ENCODE measurements around the gene FAM240B.

Gene FAM240B

GRCh38 chr9:38662763-38663593 is 57.0 kb downstream of the FAM240B start:
- DNase-seq, result no peak

- no peak for DNase-seq
These were observed 60.4 kb downstream of the FAM240B start for GRCh38 chr9:38659538-38659937.

DNA sequence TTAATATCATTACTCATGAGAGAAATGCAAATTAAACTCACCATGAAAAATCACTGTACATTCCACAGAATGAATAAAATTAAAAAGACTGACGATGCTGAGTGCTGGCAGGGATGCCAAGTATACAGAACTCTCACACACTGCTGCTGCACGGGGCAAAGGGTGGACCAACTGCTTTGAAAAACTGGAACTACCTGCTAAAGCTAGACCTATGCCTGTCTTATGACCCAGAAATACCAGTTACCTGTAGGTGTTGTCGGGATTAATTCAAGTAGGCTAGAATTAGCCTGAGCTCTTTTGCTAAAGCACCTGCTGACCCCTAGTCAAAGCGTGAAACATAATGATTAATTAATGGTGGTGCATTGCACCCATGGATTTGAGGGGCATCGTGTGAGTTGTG is 63.0 kb downstream of the FAM240B start:
- DNase-seq, result no peak

GRCh38 chr9:38652486-38652885 is 67.4 kb downstream of the FAM240B start:
- DNase-seq, result no peak

DNA sequence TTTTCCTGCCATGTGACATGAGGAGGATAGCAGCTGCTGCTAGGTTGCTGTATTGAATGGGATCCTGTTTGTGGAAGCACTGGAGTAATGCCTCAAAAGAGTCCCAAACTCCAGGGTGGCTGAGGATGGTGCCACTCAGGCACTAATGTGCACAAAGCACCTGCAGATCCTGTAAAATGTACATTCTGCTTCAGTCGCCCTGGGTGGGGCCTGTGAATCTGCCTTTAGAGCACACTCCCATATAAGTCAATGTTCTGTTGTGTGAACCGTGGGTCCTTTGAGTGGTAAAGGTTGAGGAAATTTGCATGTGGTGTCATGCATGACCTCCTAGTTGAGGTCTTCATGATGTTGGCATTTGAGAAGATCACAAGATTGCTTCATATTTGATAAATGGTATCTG is 67.9 kb downstream of the FAM240B start:
- no peak for DNase-seq

DNA sequence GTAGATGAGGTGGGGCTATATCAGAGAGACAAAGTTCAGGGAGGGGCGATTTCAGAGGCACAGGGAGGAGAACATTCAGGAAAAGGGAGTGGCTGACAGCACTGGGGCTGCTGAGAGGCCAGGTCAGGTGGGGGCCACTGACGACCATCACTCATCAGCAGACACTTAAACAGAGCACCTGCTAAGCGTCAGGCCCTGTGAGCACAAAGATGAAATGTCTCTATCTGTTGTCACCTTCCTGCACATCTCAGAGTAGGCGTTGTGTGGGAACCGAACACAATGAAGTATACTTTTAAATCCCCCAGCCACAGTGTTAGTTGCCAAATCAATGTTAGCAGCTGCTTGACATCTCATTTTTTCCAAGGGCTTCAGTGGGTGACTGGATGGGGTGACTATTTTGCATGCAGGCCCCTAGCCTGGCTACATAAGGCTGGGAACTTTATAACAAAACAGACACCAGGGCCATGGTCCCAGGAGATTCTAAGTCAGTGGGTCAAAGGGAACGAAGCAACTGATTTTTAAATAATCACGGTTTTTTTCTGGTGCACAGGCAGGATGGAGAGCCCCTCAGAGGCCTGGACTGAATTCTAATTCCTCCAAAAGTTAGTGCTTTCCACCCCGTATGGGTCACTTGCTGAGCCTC is 68.4 kb downstream of the FAM240B start:
- no peak for DNase-seq

GRCh38 chr9:38650564-38650963 is 69.4 kb downstream of the FAM240B start:
- DNase-seq, result no peak

- DNase-seq, result no peak
These were observed 70.1 kb downstream of the FAM240B start for GRCh38 chr9:38649731-38650363.

- no peak for DNase-seq
These were observed 75.3 kb downstream of the FAM240B start for GRCh38 chr9:38644601-38645000.

Measured in bone marrow (tissue), 2 donors.